Caco-2 (cell line): ENCODE results near the gene CALM1. TPM values are rescaled to one million over a fixed set of nuclear protein-coding genes. Genes with fewer than 3 reads are reported as not detected.

Experiments used
- BruUV-seq: library from RNA; stranded (reverse); fragments of 400-500 nt; replicated peaks from 2 replicates; lab custom pipeline; 2021; lab: Mats Ljungman, UMichigan
- CTCF ChIA-PET: fragments of 300-600 bp; sonication (Branson Sonifier 250); formaldehyde crosslinking; loops from one replicate; lab custom pipeline; 2022; ENCODE audit warnings: antibody characterized with exemption; lab: Charles Lee
- POLR2A ChIA-PET: fragments of 300-600 bp; sonication (Branson Sonifier 250); formaldehyde crosslinking; loops from one replicate; lab custom pipeline; 2022; ENCODE audit warnings: antibody characterized with exemption; lab: Charles Lee
- DNase-seq, 2 experiments: peaks; one replicate each; pipeline versions ENCODE4 v3.0.0 to v3.0.0-alpha.2; 2020 to 2022
- H3K27me3 ChIP-seq: replicated peaks from 2 replicates; pipeline ENCODE4 v1.6.0; 2011; ENCODE audit warnings: low read length; ENCODE audit not compliant: control insufficient read depth, insufficient read depth
- H3K36me3 ChIP-seq: 2 replicates; pipeline ENCODE4 v1.5.1; 2011; ENCODE audit warnings: low read length; ENCODE audit not compliant: control insufficient read depth, insufficient read depth
- H3K4me1 ChIP-seq: fragments of 250-450 bp; sonication (Bioruptor Pico); 2 replicates; pipeline ENCODE4 v1.5.1; 2020; ENCODE audit warnings: mild to moderate bottlenecking
- H3K4me3 ChIP-seq: 2 replicates; pipeline ENCODE4 v1.5.1; 2011; ENCODE audit warnings: low read depth, mild to moderate bottlenecking, control low read depth, low read length
- H3K9me3 ChIP-seq: fragments of 250-450 bp; sonication (Bioruptor Pico); 2 replicates; pipeline ENCODE4 v1.5.1; 2020; ENCODE audit warnings: mild to moderate bottlenecking, moderate library complexity
- H3K27ac Mint-ChIP-seq: one replicate; pipeline ENCODE4 v1.8.0; 2022; ENCODE audit warnings: mixed read lengths; ENCODE audit not compliant: unreplicated experiment
- H3K27me3 Mint-ChIP-seq: one replicate; pipeline ENCODE4 v1.8.0; 2022; ENCODE audit warnings: mixed read lengths; ENCODE audit not compliant: insufficient read depth, unreplicated experiment
- H3K36me3 Mint-ChIP-seq: one replicate; pipeline ENCODE4 v1.8.0; 2022; ENCODE audit warnings: mild to moderate bottlenecking, mixed read lengths; ENCODE audit not compliant: insufficient read depth, unreplicated experiment
- H3K4me1 Mint-ChIP-seq: one replicate; pipeline ENCODE4 v1.8.0; 2022; ENCODE audit warnings: low read depth, mixed read lengths; ENCODE audit not compliant: unreplicated experiment
- H3K4me3 Mint-ChIP-seq: one replicate; pipeline ENCODE4 v1.8.0; 2022; ENCODE audit warnings: mild to moderate bottlenecking, moderate library complexity, mixed read lengths; ENCODE audit not compliant: unreplicated experiment
- H3K9me3 Mint-ChIP-seq: one replicate; pipeline ENCODE4 v1.8.0; 2022; ENCODE audit warnings: mixed read lengths; ENCODE audit not compliant: unreplicated experiment
- CTCF ChIP-seq, 2 experiments: fragments of 200-600 bp in 1 of 2; IDR thresholded peaks; 1 replicate in 1 of 2; 2 replicates in 1 of 2; pipeline versions ENCODE4 v1.5.1 to v1.8.0; 2011 to 2022; ENCODE audit warnings: antibody characterized with exemption in 1 of 2, control low read depth in 1 of 2, inconsistent platforms in 1 of 2, low read depth in 1 of 2, low read length in 1 of 2, mild to moderate bottlenecking in 1 of 2, moderate library complexity in 1 of 2; ENCODE audit not compliant: insufficient read depth in 1 of 2, severe bottlenecking in 1 of 2, unreplicated experiment in 1 of 2
- intact Hi-C: fragments of 100-400 bp; cut with micrococcal nuclease; formaldehyde crosslinking; loops from one replicate; pipeline ENCODE4 v1.10.0; 2022; ENCODE audit not compliant: unreplicated experiment
- total RNA-seq: library from RNA; stranded (reverse); gene quantifications from 2 replicates; pipeline ENCODE4 v1.2.3, GENCODE V29; 2022

Gene CALM1
- total RNA-seq, 1 experiment from 2014 or later = 437 TPM

GRCh38 chr14:90398841-90399540, 2.2 kb downstream of the CALM1 start:
- TF ChIP-seq CTCF (IDR thresholded peaks at IDR 0.05; ENCODE audit: insufficient read depth in 1 of 2, low read depth in 1 of 2, low read length in 1 of 2, severe bottlenecking in 1 of 2, unreplicated experiment in 1 of 2) = no peak
- Mint-ChIP-seq H3K9me3 (no peaks in the 10 kb centered on the region), H3K4me3 (peak overlapping the region; percentile 87), H3K4me1 (no peaks in the 10 kb centered on the region), H3K27ac (peak overlapping the region; percentile 86), H3K36me3 (peaks cover 66% of the 10 kb centered on the region), H3K27me3 (no peaks in the 10 kb centered on the region)
- ChIA-PET CTCF (interaction anchor here (0.7 to 1.1 kb wide), 10 partner anchors 15 to 360 kb away, joined by 3 to 21 read pairs (median 4); no protein-coding TSS in a partner anchor), POLR2A (interaction anchor here (0.9 to 1.4 kb wide), 2 partner anchors 15 to 113 kb away, joined by 3 read pairs; no protein-coding TSS in a partner anchor)
- Histone ChIP-seq H3K9me3 (no peaks in the 10 kb centered on the region), H3K27me3 (no peaks in the 10 kb centered on the region), H3K36me3 (peaks cover 7% of the 10 kb centered on the region), H3K4me3 (peak overlapping the region; percentile 87), H3K4me1 (peaks cover 12% of the 10 kb centered on the region)
- DNase-seq = no peak
- TSS peak; percentile 21 for BruUV-seq
- intact Hi-C loops = loop anchor here (1.0 to 5.0 kb wide), 7 partner anchors 67 to 298 kb away; partner anchors contain the start of gene NRDE2

DNA sequence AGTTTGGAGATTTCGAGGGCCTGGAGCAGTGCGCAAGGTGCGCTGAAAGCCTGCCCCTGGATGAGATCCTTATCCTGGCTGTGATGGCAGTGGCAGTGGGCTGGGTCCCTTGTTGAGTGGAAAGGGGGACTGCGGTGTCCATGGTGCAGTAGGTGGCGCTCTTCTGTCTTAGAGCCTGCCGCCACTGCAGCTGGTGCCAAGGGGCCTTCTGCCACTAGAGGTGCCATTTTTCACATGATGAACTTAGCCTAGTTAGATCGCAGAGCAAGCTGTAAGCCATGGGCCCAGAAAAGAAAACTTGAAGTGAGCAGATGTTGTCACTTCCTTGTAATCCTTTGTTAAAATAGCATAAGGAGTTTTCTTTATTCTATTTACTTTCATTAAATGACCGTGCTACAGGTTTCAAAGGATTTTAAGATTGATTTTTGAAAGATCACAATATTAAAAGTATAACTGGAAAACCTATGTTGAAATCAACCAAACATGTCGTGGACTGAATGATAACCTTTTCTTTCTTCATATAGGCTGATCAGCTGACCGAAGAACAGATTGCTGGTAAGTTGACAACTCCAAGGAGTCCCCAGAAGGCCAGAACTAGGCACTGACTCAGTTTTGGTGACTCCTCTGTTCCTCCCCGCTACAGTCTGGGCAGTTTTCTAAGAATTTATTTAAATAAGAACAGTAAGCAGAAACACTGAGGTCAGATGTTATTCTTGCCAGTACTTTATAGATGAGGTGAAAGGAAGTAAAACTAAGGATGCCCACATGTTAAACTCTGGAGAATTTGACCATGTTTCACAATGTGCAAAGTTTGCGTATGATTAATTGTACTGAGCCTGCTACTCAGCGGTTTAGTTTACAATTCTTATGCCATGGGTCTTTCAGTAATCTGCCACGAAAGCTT, 3.0 kb downstream of the CALM1 start:
- H3K9me3 ChIP-seq = no peaks in the 10 kb centered on the region
- DNase-seq = peak; percentile 82 to 90
- POLR2A ChIA-PET = interaction anchor here (0.9 to 1.4 kb wide), 2 partner anchors 16 to 113 kb away, joined by 3 read pairs; no protein-coding TSS in a partner anchor
- no peaks in the 10 kb centered on the region for H3K27me3 ChIP-seq
- Mint-ChIP-seq H3K4me3 (peak overlapping the region; percentile 57), H3K27me3 (no peaks in the 10 kb centered on the region), H3K27ac (no peak overlapping the region), H3K4me1 (no peaks in the 10 kb centered on the region), H3K36me3 (peaks cover 74% of the 10 kb centered on the region), H3K9me3 (no peaks in the 10 kb centered on the region)
- intact Hi-C loops = loop anchor here (1.0 to 5.0 kb wide), 6 partner anchors 67 to 298 kb away; partner anchors contain the start of gene NRDE2
- peaks cover 12% of the 10 kb centered on the region for H3K4me1 ChIP-seq
- H3K4me3 ChIP-seq = no peak overlapping the region
- peaks cover 9% of the 10 kb centered on the region for H3K36me3 ChIP-seq
- peak; percentile 96 to 98 for TF ChIP-seq CTCF (IDR thresholded peaks at IDR 0.05; ENCODE audit: insufficient read depth in 1 of 2, low read depth in 1 of 2, low read length in 1 of 2, severe bottlenecking in 1 of 2, unreplicated experiment in 1 of 2)
- CTCF ChIA-PET = interaction anchor here (0.5 to 1.1 kb wide), 18 partner anchors 16 to 617 kb away, joined by 3 to 21 read pairs (median 4); no protein-coding TSS in a partner anchor
- no TSS peak for BruUV-seq
